Jurkat, Clone E6-1 (cell line): ENCODE results near the gene MALRD1.

Source experiments
- DNase-seq: peaks from one replicate; pipeline ENCODE4 v3.0.0-alpha.2; 2011; ENCODE audit warnings: low read depth, low spot score
- H3K4me3 ChIP-seq: 2 replicates; pipeline ENCODE4 v1.5.1; 2011; ENCODE audit warnings: mild to moderate bottlenecking, low read length, control low read depth, moderate library complexity

Gene MALRD1

DNA sequence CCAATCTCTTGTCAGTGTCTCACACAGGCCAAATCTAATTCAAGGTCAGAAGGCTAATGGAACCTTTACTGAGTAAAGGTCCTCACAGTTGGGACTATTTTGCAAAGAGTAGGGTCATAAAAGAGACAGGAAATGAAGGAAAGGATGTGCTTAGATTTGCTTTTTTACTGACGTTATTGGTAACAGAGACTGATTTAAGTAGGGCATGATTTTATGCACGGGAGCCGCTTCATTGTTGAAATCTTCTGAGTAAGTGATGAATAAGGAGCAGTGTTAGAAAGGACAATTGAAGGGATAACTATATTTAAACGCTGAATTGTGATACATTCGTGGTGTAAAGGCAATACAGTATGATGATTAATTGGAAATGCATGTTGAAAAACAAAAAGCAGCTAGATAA, 261.5 kb downstream of the MALRD1 start:
- DNase-seq, result no peak
- no peak overlapping the region for H3K4me3 ChIP-seq

DNA sequence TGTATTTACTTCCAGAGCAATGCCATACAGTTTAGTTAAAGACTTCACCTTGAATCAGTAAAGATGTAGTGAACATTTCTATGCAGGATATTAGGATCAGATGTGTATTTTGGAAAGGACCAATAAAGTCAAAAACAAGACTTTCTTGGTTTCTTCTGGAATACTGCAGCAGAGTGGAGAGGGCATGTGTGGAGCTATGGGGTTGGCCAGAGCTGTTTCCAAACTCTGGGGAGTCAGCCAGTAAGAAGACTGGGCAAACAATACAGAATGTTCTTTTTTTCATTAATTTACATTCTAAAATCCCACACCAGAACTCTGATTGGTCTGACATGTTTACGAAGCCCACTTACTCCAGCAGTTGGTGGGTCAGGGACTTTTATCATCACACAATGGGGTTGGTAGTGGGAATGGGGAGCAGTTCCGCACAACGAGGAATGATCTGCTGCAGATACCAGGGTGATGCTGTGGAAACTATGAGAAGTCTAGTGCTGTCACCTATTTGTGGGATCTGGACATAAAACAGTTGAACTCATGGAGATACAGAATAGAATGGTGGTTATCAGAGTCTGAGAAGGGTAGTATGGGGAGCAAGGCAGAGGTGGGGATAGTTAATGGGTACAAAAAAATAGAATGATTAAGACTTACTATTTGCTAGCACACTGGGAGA, 267.7 kb downstream of the MALRD1 start:
- H3K4me3 ChIP-seq, result no peak overlapping the region
- no peak for DNase-seq

DNA sequence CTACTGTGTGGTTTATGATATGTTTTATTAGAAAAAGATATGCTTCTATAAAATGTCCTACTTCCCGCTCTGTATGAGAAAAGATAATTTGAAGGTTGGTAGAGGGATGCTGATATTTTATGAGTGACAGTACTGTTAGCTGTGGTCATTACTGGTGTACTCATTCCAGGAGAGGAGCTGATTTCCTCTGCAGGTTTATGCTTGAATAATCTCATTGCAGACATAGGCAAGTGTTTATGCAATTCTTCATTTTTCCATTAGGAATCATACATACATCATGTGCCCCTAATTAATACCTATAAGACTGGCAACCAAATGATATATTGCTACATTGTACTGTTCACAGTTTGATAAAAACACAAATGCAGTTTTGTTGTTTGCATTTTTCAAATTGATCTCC, 269.4 kb downstream of the MALRD1 start:
- no peak overlapping the region for H3K4me3 ChIP-seq

DNA sequence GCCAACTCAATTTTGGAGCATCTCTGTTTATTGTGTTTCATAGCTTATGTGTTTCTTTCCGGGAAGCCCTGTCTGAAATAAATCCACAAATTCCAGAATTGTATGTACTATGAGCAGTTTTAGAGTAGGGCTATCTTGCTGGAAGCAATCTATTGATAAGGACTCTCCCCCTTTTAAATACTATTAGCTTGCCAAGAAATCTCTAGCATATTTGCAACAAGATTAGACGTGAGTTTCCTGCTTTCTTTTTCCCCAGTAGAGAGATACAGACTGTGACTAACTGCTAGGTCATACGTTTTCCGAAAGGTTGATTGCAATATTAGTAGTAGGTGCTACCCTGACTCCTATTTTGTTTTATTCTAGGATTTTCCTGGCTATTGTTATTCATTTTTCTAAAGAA, 277.0 kb downstream of the MALRD1 start:
- DNase-seq, result no peak
- H3K4me3 ChIP-seq, result no peak overlapping the region

More for the DNA sequence above, 269.4 kb downstream of the MALRD1 start:
- no peak for DNase-seq

DNA sequence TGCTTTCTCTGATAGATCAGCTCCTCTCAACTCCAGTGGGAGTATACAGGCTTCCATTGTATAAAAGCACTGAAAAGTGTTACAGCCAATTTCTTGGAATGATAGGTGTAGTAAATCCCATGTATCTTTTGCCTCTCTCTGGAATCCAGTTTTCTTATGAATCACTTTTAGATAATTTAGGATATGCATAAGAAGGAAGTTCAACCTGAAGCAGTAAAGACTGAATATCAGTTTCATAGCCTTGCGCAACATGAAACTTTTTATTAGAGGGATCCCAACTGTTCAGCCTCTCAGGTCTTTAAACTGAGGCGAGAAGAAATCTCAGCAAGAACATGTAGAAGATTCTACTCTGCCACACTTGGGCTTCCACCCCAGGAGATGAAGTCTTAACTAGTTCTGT, 280.0 kb downstream of the MALRD1 start:
- DNase-seq, result no peak
- H3K4me3 ChIP-seq, result no peak overlapping the region

DNA sequence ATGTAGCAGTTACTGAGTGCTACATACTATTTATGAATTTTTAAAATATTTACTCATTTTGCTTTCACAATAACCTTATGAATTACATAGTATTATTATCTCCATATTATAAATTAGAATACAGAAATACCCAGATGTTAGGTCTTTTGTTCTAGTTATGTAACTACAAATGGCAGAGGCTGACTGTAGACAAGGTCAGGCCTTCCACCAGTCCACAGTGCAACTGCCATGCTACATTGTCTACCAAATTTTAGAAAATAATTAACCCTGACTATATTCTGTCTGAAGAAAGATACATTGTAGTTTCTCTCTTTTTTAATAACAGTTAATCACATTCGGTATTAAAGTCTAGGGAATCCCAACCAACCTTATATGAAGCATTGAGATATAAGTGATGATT, 280.9 kb downstream of the MALRD1 start:
- H3K4me3 ChIP-seq, result no peak overlapping the region
- DNase-seq, result no peak

DNA sequence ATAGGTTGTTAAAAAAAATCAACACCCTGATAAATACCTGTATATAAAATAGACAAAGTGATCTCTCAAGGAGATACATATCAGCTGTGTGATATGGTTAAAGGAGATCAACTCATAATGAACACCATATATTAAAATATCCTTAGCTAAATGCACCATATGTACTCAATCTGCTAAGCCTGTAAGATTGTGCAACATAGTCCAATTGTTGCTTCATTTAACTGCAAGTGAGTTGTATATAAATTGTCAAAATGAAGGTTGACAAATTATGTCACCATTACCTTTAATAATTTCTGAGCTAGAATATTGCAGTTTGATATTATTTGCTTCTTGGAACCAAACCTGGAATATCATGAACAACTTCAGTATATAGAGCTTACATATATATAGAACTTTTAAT, 283.7 kb downstream of the MALRD1 start:
- no peak overlapping the region for H3K4me3 ChIP-seq
- no peak for DNase-seq

DNA sequence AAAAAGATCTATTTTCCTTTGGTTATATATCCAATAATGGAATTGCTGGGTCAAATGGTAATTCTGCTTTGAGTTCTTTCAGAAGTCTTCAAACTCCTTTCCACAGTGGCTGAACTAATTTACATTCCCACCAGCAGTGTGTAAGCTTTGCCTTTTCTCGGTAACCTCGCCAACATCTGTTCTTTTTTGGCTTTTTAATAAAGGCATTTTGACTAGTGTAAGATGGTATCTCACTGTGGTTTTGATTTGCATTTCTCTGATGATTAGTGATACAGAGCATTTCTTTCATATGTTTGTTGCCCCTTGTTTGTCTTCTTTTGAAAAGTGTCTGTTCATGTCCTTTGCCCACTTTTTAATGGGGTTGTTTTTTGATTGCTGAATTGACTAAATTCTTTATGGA, 285.0 kb downstream of the MALRD1 start:
- H3K4me3 ChIP-seq, result no peak overlapping the region

DNA sequence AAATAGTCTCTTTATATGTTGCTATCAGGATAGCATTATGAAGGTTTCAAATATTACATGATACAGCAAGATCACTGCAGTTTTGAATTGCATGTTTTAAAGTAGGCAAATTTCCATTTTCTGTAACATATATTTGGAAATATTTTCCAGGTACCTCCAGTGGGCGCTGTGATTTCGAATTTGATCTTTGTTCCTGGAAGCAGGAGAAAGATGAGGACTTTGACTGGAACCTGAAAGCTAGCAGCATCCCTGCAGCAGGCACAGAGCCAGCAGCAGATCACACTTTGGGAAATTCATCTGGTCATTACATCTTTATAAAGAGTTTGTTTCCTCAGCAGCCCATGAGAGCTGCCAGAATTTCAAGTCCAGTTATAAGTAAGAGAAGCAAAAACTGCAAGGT, 299.0 kb downstream of the MALRD1 start:
- no peak for DNase-seq
- H3K4me3 ChIP-seq, result no peak overlapping the region

More for the DNA sequence above, 285.0 kb downstream of the MALRD1 start:
- no peak for DNase-seq

DNA sequence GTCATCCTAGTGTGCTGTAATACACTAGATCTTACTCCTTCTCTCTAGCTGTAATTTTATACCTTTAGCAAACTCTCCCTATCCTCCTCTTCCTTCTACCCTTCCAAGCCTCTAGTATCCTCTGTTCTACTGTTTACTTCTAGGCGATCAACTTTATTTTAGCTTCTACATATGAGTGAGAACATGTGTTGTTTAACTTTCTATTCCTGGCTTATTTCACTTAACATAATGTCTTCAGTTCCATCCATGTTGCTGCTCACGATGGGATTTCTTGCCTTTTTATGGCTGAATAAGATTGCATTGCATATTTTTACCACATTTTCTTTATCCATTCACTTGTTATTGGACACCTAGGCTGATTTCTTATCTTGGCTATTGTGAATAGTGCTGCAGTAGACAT, 318.6 kb downstream of the MALRD1 start:
- DNase-seq, result no peak

DNA sequence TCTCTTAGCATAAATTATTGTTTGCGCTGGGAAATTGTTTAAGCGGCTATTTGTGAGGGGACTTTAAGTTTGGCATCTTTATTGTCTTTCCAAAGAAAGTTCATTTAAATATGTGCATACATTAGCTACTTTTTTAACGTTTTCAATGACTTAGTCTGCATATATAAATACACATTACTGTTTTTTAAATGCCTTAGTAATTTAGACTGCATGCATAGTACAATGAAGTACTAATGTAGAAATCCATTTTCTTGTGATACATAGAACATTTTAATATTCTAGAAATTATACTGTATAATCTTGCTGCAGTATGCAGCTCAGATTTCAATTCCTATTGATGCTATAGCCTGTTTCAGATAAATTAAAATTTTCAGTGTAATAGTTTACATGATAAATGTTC, 325.4 kb downstream of the MALRD1 start:
- DNase-seq, result no peak
- H3K4me3 ChIP-seq, result no peak overlapping the region

More for the DNA sequence above, 318.6 kb downstream of the MALRD1 start:
- H3K4me3 ChIP-seq, result no peak overlapping the region

DNA sequence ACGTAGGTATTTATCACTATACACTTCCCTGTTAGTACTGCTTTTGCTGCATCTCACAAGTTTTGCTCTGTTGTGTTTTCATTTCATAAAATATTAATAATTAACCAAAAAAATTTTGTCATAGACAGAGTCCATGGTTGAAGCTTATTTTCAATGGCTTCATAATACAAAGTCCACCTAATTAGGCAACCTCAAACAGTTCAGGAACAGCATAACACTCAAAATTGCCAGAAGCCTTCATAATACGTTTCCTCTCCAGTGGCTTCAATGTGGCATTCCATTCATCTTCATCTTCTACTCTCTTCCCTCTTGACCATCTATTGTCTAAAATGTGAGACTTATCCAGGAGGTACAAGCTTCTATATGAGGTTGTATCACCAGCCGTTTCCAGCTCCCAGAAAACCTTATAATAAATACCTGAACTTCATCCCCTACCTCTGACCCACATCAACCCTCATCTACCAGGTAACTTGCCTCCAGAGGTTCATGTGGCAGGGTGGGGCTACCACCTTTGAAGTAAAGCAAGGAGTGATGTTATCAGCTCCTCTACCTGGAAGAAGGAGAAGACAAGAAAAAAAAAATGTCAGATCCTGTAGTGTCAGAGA, 337.3 kb downstream of the MALRD1 start:
- no peak for DNase-seq
- no peak overlapping the region for H3K4me3 ChIP-seq

DNA sequence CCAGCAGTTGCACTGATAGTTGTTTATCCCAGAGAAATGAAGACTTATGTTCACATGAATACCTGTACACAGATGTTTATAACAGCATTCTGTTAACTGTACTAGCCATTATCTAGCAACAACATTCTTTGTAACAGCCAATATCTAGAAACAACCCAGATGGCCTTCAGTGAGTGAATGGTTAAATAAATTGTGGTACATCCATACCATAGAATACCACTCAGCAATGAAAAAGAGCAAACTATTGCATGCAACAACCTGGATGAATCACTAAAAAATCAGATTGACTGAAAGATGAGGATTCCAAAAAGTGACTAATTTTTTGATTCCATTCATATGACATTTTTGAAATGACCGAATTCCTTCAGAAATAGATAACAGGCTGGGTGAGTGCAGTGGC, 360.3 kb downstream of the MALRD1 start:
- no peak for DNase-seq
- no peak overlapping the region for H3K4me3 ChIP-seq

DNA sequence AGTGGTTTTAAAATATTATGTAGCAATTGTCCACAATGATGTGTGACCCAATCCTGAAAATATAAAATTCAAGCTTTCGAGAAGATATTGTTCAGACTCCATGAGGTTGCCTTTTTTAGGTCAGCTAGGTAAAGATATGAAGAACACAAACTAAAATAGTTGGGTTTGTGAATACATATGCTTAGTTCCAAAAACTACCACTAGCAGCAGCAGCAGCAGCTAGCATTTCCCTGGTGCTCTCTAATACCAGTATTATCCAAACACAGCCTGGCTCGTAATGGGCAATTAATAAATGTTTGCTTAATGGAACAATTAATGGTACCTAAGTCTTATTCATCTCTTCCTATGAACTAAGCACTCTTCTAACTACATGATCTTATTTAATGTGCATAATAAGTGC, 362.5 kb downstream of the MALRD1 start:
- no peak overlapping the region for H3K4me3 ChIP-seq
- DNase-seq, result no peak

DNA sequence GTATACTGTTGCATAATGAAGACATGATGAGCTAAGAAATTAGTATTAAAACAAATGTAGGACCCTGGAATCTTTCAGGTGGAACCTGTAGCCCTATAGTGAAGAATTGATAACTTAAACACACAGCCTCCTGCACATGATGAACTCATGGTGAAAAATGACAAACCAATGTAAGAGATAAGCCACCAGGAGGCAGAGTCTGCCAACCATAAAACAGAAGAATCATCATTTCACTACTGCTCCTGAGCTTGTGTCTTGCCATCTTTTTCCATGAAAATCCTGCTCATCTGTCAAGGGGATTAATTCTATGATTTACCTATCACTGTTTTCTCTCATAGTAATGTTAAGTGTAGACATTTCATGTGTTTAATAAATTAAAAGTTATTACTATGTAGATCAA, 363.9 kb downstream of the MALRD1 start:
- peak; percentile 8 for DNase-seq
- H3K4me3 ChIP-seq, result no peak overlapping the region

DNA sequence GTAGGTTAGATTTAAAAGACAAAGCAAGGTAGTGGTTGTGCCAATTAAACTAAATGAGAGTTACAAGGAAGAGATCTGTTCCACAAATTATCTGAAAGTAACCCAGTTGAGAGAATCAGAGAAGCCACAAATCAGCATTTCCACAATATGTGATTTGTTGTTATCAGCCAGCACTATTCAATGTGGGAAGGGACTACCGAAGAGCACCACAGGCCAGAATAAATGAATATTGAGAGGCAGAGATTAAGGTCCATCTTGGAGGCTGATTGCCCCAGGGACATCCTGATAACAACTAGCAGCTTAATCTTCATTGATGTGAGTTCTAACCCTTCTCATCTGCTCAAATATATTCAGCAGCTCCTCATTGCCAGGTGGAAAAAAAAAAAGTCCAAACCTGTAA, 367.6 kb downstream of the MALRD1 start:
- DNase-seq, result no peak
- no peak overlapping the region for H3K4me3 ChIP-seq

DNA sequence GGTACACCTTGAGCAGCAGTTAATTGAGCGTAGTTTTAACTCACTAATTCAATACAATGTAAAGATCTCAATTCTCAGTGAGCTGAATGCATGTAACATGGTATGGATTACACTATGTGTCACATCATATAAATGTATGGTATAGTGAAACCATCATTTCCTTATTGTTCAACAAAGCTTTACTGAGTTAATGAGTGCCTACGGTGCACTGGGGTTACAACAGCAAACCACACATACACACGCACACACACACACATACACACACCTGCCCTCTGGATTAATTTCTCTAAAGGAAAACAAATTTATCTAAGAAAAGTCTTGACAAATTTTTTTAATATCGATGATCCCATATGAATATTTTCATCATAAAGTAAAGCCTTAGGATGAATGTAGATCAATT, 369.1 kb downstream of the MALRD1 start:
- H3K4me3 ChIP-seq, result no peak overlapping the region
- no peak for DNase-seq

DNA sequence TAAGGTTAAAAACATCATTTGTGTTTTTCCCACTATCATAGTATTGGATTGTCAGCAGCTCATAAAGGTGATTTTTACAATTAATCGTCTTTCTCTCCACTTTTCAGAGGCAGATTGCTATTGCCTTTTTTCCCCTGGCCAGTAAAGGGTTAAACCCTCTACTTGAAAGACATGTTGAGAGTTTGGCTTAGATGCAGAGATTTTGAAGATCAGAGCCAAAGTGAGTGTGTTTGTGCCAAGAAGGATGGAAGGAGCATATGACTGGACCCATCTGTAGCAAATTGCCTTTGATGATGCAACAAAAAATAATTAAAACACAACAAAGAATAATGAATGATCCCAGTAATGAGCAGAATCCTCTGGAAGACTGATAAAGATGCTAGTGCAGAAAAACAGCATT, 373.1 kb downstream of the MALRD1 start:
- H3K4me3 ChIP-seq, result no peak overlapping the region
- no peak for DNase-seq

DNA sequence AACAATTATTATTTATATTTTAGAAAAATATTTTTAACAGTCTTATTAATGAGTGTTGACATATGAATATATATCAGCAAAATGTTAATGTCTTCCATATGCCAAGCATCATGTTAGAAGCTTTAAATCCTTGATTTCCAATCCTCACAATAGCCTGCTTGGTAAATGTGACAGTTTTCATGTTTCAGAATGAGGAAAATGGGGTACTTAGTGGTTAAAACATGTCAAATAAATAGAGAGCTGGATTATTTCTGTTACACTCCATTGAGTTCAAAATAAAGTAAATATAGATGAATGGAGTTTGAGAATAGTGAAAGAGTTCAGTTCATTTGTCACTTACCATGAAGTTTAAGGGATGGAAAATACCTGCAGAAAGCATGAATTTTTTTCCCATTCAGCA, 377.4 kb downstream of the MALRD1 start:
- no peak for DNase-seq
- H3K4me3 ChIP-seq, result no peak overlapping the region

DNA sequence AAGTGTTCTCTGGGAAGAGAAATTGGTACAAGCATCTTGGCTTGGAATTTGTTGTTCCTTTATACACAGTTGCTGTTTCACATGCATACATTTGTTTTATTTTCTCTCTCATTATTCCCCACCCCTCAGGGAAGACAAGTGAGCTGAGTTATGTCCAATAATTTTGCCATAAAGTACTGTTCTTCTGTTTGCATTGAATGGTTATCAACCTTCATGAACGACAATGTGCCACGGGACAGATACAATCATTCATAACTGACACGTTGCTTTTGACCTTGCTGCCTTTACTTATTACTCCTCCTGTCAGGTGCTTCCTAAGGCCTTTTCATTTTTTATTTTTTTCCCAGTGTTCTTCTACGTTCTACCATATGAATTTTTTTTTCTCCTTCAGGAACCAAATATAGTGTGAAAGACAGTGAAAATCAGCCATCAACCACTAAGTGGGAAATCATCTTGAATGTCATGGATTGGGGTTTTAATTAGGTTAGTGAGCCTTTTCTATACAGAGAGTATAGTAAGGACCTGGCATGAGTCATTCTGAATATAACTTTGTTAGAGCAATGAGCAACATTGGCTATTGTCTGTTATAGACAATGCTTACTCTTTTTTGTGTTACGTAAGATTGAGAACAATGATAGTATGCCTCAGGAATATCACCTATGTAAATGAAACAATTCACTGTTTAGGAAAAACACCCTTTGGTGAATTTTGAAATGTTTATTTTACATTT, 383.2 kb downstream of the MALRD1 start:
- no peak overlapping the region for H3K4me3 ChIP-seq
- DNase-seq, result no peak

DNA sequence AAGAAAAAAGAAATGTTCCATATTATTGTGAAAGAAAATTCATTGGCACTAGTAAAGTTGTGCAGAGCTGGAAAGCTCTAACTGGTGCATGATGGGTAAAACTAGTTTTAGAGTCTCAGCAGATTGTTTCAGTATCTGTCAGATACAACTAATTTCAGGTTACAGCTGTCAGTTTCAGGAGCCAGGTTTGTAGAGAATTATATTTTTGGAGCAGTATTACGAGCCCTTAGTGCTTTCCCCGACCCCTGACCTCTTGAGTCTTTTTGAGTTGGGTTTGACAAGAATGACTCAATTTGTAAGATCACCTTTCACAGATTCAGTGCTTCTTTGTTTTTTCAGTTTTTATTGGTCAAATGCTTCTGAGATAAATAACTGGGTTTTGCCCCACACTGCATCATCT, 401.3 kb downstream of the MALRD1 start:
- DNase-seq, result no peak

More for the DNA sequence above, 401.3 kb downstream of the MALRD1 start:
- H3K4me3 ChIP-seq, result no peak overlapping the region
